WERI-Rb-1 (cell line): ENCODE data around the gene GRAMD1A.

Experiments
- DNase-seq: peaks from one replicate; pipeline ENCODE4 v3.0.0-alpha.2; 2020
- H3K27ac ChIP-seq: fragments of 250-450 bp; sonication (Bioruptor Pico); 2 replicates; pipeline ENCODE4 v1.5.1; 2020; ENCODE audit warnings: mild to moderate bottlenecking, moderate library complexity
- H3K27me3 ChIP-seq: fragments of 250-450 bp; sonication (Bioruptor Pico); 2 replicates; pipeline ENCODE4 v1.5.1; 2021; ENCODE audit warnings: mild to moderate bottlenecking, low read depth, moderate library complexity; ENCODE audit not compliant: insufficient read depth, severe bottlenecking
- H3K36me3 ChIP-seq: fragments of 250-450 bp; sonication (Bioruptor Pico); 2 replicates; pipeline ENCODE4 v1.5.1; 2020; ENCODE audit warnings: mild to moderate bottlenecking, moderate library complexity
- H3K4me3 ChIP-seq: 2 replicates; pipeline ENCODE4 v1.5.1; 2011; ENCODE audit warnings: low read depth, mild to moderate bottlenecking, control low read depth, low read length
- H3K9me3 ChIP-seq: fragments of 250-450 bp; sonication (Bioruptor Pico); 2 replicates; pipeline ENCODE4 v1.5.1; 2021; ENCODE audit warnings: mild to moderate bottlenecking, moderate library complexity; ENCODE audit not compliant: severe bottlenecking
- CTCF ChIP-seq: IDR thresholded peaks from 2 replicates; pipeline ENCODE4 v1.5.1; 2011; ENCODE audit warnings: low read depth, mild to moderate bottlenecking, control low read depth, inconsistent platforms, low read length

GRAMD1A gene

GRCh38 chr19:35059799-35060091 lies 59.6 kb downstream of the GRAMD1A start:
- H3K4me3 ChIP-seq = no peak overlapping the region
- no peaks in the 10 kb centered on the region for H3K27me3 ChIP-seq
- H3K36me3 ChIP-seq = no peaks in the 10 kb centered on the region
- H3K27ac ChIP-seq = no peak overlapping the region
- TF ChIP-seq CTCF = no peak
- no peak for DNase-seq
- H3K9me3 ChIP-seq = no peaks in the 10 kb centered on the region

GRCh38 chr19:35060160-35060855 lies 60.2 kb downstream of the GRAMD1A start:
- Histone ChIP-seq H3K27ac (no peak overlapping the region), H3K9me3 (no peaks in the 10 kb centered on the region), H3K4me3 (no peak overlapping the region), H3K36me3 (no peaks in the 10 kb centered on the region), H3K27me3 (no peaks in the 10 kb centered on the region)
- no peak for DNase-seq
- TF ChIP-seq CTCF = no peak

GRCh38 chr19:35061583-35062373 lies 61.7 kb downstream of the GRAMD1A start:
- DNase-seq = no peak
- no peak overlapping the region for H3K4me3 ChIP-seq
- H3K36me3 ChIP-seq = no peaks in the 10 kb centered on the region
- no peak overlapping the region for H3K27ac ChIP-seq
- TF ChIP-seq CTCF = no peak
- no peaks in the 10 kb centered on the region for H3K27me3 ChIP-seq
- H3K9me3 ChIP-seq = peaks cover 3% of the 10 kb centered on the region

GRCh38 chr19:35062942-35063341 lies 62.8 kb downstream of the GRAMD1A start:
- no peaks in the 10 kb centered on the region for H3K27me3 ChIP-seq
- DNase-seq = no peak
- no peaks in the 10 kb centered on the region for H3K36me3 ChIP-seq
- peaks cover 3% of the 10 kb centered on the region for H3K9me3 ChIP-seq
- TF ChIP-seq CTCF = no peak
- no peak overlapping the region for H3K27ac ChIP-seq
- H3K4me3 ChIP-seq = no peak overlapping the region

- no peak for DNase-seq
Observed at GRCh38 chr19:35063940-35064818, 64.1 kb downstream of the GRAMD1A start.

More at GRCh38 chr19:35063940-35064818, 64.1 kb downstream of the GRAMD1A start:
- no peaks in the 10 kb centered on the region for H3K36me3 ChIP-seq
- H3K27me3 ChIP-seq = no peaks in the 10 kb centered on the region
- H3K9me3 ChIP-seq = peaks cover 3% of the 10 kb centered on the region
- no peak overlapping the region for H3K27ac ChIP-seq
- no peak overlapping the region for H3K4me3 ChIP-seq
- no peak for TF ChIP-seq CTCF
